ENCODE results near the gene CNKSR3. TPM values are rescaled to one million over a fixed set of nuclear protein-coding genes. Genes with fewer than 3 reads are reported as not detected.

The CNKSR3 gene
- total RNA-seq, 2 donors from 2014 or later = 13.1 to 31.5 TPM

DNA sequence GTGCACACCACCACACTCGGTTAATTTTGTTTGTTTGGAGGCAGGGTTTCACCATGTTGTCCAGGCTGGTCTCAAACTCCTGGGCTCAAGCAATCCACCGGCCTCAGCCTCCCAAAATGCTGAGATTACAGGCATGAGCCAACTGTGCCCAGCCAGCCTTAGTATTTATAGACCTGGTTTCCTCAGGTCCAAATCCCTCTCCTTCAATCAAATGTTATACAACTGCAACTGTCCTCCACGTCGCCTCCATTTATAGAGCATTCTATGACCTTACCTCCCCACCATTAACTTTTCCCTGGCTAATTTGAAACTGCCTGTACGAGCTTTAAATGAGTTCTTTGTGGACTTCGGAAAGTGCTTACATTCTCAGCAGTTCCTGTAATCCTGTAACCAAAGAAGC is 114.6 kb downstream of the CNKSR3 start:
- TF ChIP-seq, protein P1, sequence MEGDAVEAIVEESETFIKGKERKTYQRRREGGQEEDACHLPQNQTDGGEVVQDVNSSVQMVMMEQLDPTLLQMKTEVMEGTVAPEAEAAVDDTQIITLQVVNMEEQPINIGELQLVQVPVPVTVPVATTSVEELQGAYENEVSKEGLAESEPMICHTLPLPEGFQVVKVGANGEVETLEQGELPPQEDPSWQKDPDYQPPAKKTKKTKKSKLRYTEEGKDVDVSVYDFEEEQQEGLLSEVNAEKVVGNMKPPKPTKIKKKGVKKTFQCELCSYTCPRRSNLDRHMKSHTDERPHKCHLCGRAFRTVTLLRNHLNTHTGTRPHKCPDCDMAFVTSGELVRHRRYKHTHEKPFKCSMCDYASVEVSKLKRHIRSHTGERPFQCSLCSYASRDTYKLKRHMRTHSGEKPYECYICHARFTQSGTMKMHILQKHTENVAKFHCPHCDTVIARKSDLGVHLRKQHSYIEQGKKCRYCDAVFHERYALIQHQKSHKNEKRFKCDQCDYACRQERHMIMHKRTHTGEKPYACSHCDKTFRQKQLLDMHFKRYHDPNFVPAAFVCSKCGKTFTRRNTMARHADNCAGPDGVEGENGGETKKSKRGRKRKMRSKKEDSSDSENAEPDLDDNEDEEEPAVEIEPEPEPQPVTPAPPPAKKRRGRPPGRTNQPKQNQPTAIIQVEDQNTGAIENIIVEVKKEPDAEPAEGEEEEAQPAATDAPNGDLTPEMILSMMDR (IDR thresholded peaks at IDR 0.05) = no peak

DNA sequence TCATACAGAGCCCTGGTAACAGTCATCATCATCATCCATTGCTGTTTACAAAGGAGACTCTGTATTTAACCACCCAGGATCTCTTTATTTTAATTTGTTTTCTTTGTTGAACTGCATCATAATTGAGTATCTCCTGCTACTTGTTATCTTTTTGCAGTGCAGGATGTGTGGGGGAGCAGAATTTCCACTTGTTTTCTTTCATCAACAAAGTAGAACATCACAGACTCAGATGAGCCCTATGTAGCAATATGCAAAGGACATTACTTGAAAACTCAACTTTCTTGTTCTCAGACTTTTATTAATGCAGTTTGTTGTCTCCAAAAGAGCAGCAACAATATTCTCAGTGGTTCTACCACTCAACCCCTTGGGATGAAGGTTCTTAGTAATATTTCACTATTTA is 115.2 kb downstream of the CNKSR3 start:
- no peaks in the 10 kb centered on the region for H3K4me1 ChIP-seq
- no peak overlapping the region for H3K9ac ChIP-seq (ENCODE audit: low read depth in 2 of 2, low read length in 2 of 2)
- TF ChIP-seq, protein P1 (IDR thresholded peaks at IDR 0.05) = no peak
- DNase-seq = no peak
- H3K4me3 ChIP-seq = no peak overlapping the region
- H3K36me3 ChIP-seq = no peaks in the 10 kb centered on the region
- H3K27ac ChIP-seq = no peak overlapping the region
- no peaks in the 10 kb centered on the region for H3K27me3 ChIP-seq
- H3K9me3 ChIP-seq = no peaks in the 10 kb centered on the region
- intact Hi-C loops (cut with DNase I) = no loop called here

More for the DNA sequence above, 114.6 kb downstream of the CNKSR3 start:
- no peak for DNase-seq
- Histone ChIP-seq H3K4me1 (no peaks in the 10 kb centered on the region), H3K4me3 (no peak overlapping the region), H3K9me3 (no peaks in the 10 kb centered on the region), H3K36me3 (no peaks in the 10 kb centered on the region), H3K27me3 (no peaks in the 10 kb centered on the region), H3K27ac (no peak overlapping the region), H3K9ac (ENCODE audit: low read depth in 2 of 2, low read length in 2 of 2) (no peak overlapping the region)
- intact Hi-C loops (cut with DNase I) = no loop called here

DNA sequence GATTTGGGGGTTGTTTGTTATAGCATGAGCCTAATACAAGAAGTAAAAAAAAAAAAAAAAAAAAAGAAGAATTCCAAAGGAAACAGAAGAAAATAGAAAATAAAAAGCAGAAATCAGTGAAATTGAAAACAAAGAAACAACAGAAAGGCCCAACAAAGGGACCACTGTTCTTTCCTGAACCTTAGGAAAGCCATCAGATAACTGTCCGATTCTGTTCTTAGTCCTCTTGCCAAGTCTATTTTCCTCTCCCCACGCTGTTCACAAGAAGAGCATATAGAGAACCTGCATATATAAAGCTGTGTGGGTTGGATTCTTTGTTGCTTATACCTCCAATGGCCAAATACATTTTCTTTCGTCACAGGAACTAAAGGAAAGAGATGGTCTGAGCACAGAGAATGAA is 115.9 kb downstream of the CNKSR3 start:
- Histone ChIP-seq H3K27ac (no peak overlapping the region), H3K4me1 (no peaks in the 10 kb centered on the region), H3K4me3 (no peak overlapping the region), H3K27me3 (no peaks in the 10 kb centered on the region), H3K36me3 (no peaks in the 10 kb centered on the region), H3K9ac (ENCODE audit: low read depth in 2 of 2, low read length in 2 of 2) (no peak overlapping the region), H3K9me3 (no peaks in the 10 kb centered on the region)
- intact Hi-C loops (cut with DNase I) = no loop called here
- TF ChIP-seq, protein P1 (IDR thresholded peaks at IDR 0.05) = no peak
- no peak for DNase-seq

DNA sequence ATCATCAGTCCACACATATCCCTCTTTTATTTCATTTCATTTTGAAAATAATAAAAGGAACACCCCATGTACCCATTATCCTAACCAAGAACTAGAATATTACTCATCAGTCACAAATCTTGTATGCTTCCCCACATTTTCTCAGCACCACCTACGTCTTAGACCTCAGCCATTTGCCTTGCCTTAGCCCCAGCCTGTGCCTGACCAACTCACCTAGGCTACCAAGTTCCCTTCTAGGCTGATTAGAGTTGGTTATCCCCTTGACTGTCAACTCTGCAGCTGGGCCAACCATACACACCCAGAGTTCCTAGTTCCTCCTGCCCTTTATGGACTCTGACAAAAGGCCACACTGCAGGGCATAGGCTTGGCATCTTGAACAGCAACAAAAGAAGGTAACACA is 120.5 kb downstream of the CNKSR3 start:
- TF ChIP-seq, protein P1 (IDR thresholded peaks at IDR 0.05) = no peak
- no peaks in the 10 kb centered on the region for H3K27me3 ChIP-seq
- no peak overlapping the region for H3K4me3 ChIP-seq
- no peaks in the 10 kb centered on the region for H3K4me1 ChIP-seq
- no peak for DNase-seq
- intact Hi-C loops (cut with DNase I) = no loop called here
- H3K27ac ChIP-seq = no peak overlapping the region
- no peaks in the 10 kb centered on the region for H3K9me3 ChIP-seq
- no peak overlapping the region for H3K9ac ChIP-seq (ENCODE audit: low read depth in 2 of 2, low read length in 2 of 2)
- H3K36me3 ChIP-seq = no peaks in the 10 kb centered on the region

DNA sequence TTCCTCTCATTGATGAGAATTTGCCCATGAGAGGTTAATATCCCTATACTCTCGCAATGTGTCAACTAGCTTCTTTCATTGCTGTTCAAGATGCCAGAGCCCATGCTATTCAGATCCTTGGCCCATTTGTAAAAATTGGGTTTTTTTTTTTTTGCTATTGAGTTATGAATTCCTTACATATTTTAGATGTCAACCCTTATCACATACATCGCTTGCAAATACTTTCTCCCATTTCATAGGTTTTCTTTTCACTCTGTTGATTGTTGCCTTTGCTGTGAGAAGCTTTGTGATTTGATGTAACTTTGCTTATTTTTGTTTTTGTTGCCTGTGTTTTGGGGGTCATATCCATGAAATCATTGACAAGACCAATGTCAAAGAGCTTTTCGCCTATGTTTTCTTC is 121.7 kb downstream of the CNKSR3 start:
- Histone ChIP-seq H3K9ac (ENCODE audit: low read depth in 2 of 2, low read length in 2 of 2) (no peak overlapping the region), H3K9me3 (no peaks in the 10 kb centered on the region), H3K36me3 (no peaks in the 10 kb centered on the region), H3K27me3 (no peaks in the 10 kb centered on the region), H3K27ac (no peak overlapping the region), H3K4me1 (no peaks in the 10 kb centered on the region), H3K4me3 (no peak overlapping the region)
- intact Hi-C loops (cut with DNase I) = no loop called here
- no peak for DNase-seq
- TF ChIP-seq, protein P1 (IDR thresholded peaks at IDR 0.05) = no peak
